Muscle layer of colon (tissue), 2 donors: ENCODE results near the gene MLST8.

Source experiments
- H3K27ac ChIP-seq: one replicate; pipeline ENCODE4 v1.7.0; 2013; ENCODE audit warnings: low read depth, mild to moderate bottlenecking, low read length, moderate library complexity
- H3K27me3 ChIP-seq, 2 donors: one replicate each; pipeline ENCODE4 v1.7.0; 2013; ENCODE audit warnings: low read length in 2 of 2, mild to moderate bottlenecking in 2 of 2; ENCODE audit not compliant: insufficient read depth in 2 of 2, control insufficient read depth in 1 of 2
- H3K36me3 ChIP-seq: one replicate; pipeline ENCODE4 v1.7.0; 2013; ENCODE audit warnings: mild to moderate bottlenecking, low read length; ENCODE audit not compliant: insufficient read depth
- H3K4me1 ChIP-seq: one replicate; pipeline ENCODE4 v1.7.0; 2013; ENCODE audit warnings: mild to moderate bottlenecking, low read length; ENCODE audit not compliant: insufficient read depth
- H3K4me3 ChIP-seq, 2 donors: one replicate each; pipeline ENCODE4 v1.7.0; 2013; ENCODE audit warnings: low read length in 2 of 2, low read depth in 1 of 2, mild to moderate bottlenecking in 1 of 2, moderate library complexity in 1 of 2
- H3K9ac ChIP-seq: one replicate; pipeline ENCODE4 v1.7.0; 2013; ENCODE audit warnings: low read length
- H3K9me3 ChIP-seq: one replicate; pipeline ENCODE4 v1.7.0; 2013; ENCODE audit warnings: mild to moderate bottlenecking, low read length
- donor health status: abdominal sarcoma.
- donor health status: Adenocarcinoma of cecum.

Gene MLST8

DNA sequence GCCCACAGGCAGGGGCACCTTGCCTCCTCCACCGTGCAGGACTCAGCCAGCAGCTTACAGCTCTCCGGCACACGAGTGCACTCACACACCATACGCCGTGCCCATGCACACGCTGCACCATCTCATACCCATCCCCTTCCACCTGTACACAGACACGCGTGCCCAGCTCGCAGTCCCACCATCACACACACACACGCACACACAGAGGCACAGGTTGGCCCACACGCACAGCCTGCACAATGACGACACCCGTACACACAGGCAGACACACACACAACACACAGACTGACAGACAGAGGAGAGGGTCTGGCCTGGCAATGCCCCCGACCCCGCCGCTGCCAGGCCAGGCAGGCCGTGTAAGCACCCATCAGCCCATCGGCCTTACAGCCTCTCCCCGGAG, 20.9 kb upstream of the MLST8 start:
- no peaks in the 10 kb centered on the region for H3K36me3 ChIP-seq
- H3K4me3 ChIP-seq = no peak overlapping the region
- no peaks in the 10 kb centered on the region for H3K9me3 ChIP-seq
- no peaks in the 10 kb centered on the region for H3K27me3 ChIP-seq
- no peak overlapping the region for H3K27ac ChIP-seq
- no peak overlapping the region for H3K9ac ChIP-seq
- no peaks in the 10 kb centered on the region for H3K4me1 ChIP-seq

GRCh38 chr16:2184962-2185361, 20.3 kb upstream of the MLST8 start:
- Histone ChIP-seq H3K27me3 (no peaks in the 10 kb centered on the region), H3K36me3 (no peaks in the 10 kb centered on the region), H3K9ac (no peak overlapping the region), H3K27ac (no peak overlapping the region), H3K4me1 (no peaks in the 10 kb centered on the region), H3K9me3 (no peaks in the 10 kb centered on the region), H3K4me3 (no peak overlapping the region)

DNA sequence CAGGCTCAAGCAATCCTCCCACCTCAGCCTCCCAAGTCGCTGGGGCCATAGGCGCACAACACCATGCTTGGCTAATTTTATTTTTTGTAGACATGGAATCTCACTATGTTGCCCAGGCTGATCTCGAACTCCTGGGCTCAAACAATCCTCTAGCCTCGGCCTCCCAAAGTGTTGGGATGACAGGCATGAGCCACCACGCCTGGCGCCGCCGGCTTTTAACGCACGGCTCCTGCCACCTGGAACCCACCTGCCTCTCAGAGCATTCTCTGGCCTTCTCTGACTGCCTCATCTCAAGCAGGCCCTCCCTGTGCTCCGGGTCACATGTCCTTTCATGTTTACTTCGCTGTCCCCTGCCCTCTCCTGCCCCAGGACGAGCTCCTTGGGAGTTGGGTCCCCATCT, 19.2 kb upstream of the MLST8 start:
- no peaks in the 10 kb centered on the region for H3K9me3 ChIP-seq
- H3K4me1 ChIP-seq = no peaks in the 10 kb centered on the region
- H3K27ac ChIP-seq = no peak overlapping the region
- H3K4me3 ChIP-seq = no peak overlapping the region
- no peaks in the 10 kb centered on the region for H3K27me3 ChIP-seq
- no peaks in the 10 kb centered on the region for H3K36me3 ChIP-seq
- H3K9ac ChIP-seq = no peak overlapping the region

DNA sequence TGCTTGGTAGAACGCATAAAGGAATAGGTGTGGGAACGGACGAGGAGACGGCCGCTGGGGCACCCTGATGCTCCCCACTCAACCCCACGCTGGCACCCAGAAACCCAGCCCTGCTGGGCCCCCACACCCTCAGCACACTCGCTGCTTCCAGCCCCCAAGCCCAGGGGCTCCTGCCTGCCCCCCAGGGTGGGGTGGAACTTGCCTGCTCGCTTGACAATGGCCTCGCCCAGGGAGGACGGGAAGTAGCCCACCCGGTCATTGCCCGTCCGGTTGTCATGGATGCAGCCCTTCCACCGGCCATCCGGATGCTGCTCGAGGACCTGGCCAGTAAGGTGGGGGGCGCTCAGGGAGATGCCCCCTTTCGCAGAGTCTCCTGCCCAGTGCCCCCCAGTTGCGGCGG, 18.7 kb upstream of the MLST8 start:
- H3K9me3 ChIP-seq = no peaks in the 10 kb centered on the region
- H3K4me3 ChIP-seq = no peak overlapping the region
- no peaks in the 10 kb centered on the region for H3K4me1 ChIP-seq
- H3K9ac ChIP-seq = no peak overlapping the region
- no peak overlapping the region for H3K27ac ChIP-seq
- no peaks in the 10 kb centered on the region for H3K36me3 ChIP-seq
- H3K27me3 ChIP-seq = no peaks in the 10 kb centered on the region

DNA sequence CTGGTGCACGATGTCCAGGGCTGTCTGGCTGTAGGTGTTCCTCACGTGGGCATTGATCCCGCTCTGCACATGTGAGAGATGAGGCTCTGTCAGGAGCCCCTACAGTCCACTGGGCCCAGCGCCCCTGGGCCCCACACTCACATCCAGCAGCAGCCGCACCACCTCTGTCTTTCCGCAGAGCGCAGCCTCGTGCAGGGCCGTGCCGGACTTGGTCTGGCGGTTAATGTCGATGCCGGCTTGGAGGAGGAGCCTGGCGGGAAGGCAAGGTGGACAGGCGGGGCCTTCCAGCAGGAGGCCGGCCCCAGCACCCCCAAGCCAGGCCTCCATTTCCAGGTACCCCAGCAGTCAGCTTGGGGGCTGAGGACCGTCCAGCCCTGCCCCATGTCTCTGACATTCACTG, 18.0 kb upstream of the MLST8 start:
- no peak overlapping the region for H3K4me3 ChIP-seq
- H3K4me1 ChIP-seq = no peaks in the 10 kb centered on the region
- H3K9ac ChIP-seq = no peak overlapping the region
- no peaks in the 10 kb centered on the region for H3K9me3 ChIP-seq
- no peaks in the 10 kb centered on the region for H3K27me3 ChIP-seq
- H3K36me3 ChIP-seq = no peaks in the 10 kb centered on the region
- H3K27ac ChIP-seq = no peak overlapping the region

GRCh38 chr16:2188395-2188794, 16.9 kb upstream of the MLST8 start:
- Histone ChIP-seq H3K4me1 (no peaks in the 10 kb centered on the region), H3K27ac (no peak overlapping the region), H3K9ac (no peak overlapping the region), H3K27me3 (peaks cover 0 to under 1% of the 10 kb centered on the region in 2 donors), H3K9me3 (no peaks in the 10 kb centered on the region), H3K4me3 (no peak overlapping the region), H3K36me3 (no peaks in the 10 kb centered on the region)

DNA sequence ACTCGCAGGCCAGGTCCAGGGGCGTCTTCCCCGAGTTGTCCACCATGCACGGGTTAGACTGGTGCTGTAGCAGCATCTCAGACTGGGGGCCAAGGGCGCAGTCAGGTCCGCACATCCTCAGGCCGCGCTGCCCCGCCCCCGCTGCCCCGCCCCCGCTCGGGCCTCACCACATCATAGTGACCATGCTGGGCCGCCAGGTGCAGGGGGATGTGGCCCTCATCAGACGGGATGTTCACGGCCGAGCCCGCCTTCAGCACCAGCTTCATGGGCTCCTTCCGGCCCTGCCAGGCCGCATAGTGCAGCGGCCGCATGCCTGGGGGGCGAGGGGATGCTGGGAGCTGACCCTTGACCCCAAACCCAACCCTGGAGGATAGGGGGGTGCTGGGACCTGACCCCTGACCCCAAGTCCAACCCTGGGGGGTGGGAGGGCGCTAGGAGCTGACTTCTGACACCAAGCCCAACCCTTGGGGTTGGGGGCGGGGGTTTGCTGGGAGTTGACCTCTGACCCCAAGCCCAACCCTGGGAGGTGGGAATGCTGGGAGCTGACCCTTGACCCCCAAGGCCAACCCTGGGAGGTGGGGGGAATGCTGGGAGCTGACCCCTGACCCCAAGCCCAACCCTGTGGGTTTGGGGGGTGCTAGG, 15.9 kb upstream of the MLST8 start:
- no peak overlapping the region for H3K27ac ChIP-seq
- H3K27me3 ChIP-seq = peaks cover 0 to 10% of the 10 kb centered on the region in 2 donors
- no peaks in the 10 kb centered on the region for H3K36me3 ChIP-seq
- no peak overlapping the region for H3K9ac ChIP-seq
- H3K4me3 ChIP-seq = no peak overlapping the region
- H3K9me3 ChIP-seq = no peaks in the 10 kb centered on the region
- H3K4me1 ChIP-seq = no peaks in the 10 kb centered on the region

GRCh38 chr16:2190002-2190658, 15.1 kb upstream of the MLST8 start:
- no peaks in the 10 kb centered on the region for H3K9me3 ChIP-seq
- H3K27me3 ChIP-seq = peaks cover 2 to 18% of the 10 kb centered on the region in 2 donors
- H3K4me1 ChIP-seq = no peaks in the 10 kb centered on the region
- no peak overlapping the region for H3K27ac ChIP-seq
- no peaks in the 10 kb centered on the region for H3K36me3 ChIP-seq
- H3K4me3 ChIP-seq = no peak overlapping the region
- no peak overlapping the region for H3K9ac ChIP-seq

DNA sequence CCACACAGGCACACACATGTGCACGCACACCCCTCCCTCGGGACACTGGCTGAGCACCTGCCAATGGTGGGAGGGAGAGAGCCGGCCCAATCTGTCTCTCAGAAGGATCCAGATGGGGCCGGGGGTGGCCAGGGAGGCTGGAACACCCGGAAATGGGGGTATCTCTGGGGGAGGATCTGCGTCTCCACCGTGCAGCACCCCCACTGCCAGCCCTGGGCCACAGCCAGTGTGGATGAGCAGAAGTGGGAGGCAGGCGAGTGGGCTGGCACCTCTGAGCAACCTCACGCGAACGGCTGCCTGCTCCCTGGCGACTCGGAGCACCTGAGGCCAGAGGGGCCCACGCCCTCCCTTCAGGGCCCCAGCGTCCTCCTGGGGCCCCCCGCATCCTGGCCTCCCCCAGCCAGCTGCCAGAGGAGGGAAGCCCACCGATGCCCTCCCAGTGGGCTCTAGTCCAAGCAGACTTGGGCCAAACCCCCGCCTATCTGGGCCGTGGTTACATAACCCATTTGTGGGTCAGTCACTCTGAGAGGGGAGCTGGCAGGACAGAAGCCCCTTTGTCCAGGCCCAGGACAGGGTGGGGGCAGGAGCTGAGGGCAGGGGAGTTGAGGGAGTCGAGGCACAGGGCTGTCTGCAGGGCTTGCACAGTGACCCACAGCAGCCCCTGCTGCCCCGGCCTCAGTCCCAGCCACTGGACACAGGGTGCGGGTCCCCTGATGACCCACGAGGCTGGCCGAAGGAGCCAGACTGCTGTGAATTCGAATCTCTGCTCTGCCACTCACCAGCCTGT, 14.4 kb upstream of the MLST8 start:
- no peak overlapping the region for H3K9ac ChIP-seq
- H3K4me1 ChIP-seq = peaks cover 5% of the 10 kb centered on the region
- H3K27me3 ChIP-seq = peaks cover 9 to 25% of the 10 kb centered on the region in 2 donors
- no peaks in the 10 kb centered on the region for H3K36me3 ChIP-seq
- no peak overlapping the region for H3K27ac ChIP-seq
- no peak overlapping the region for H3K4me3 ChIP-seq
- H3K9me3 ChIP-seq = no peaks in the 10 kb centered on the region

- H3K4me1 ChIP-seq = peaks cover 5% of the 10 kb centered on the region
- H3K27me3 ChIP-seq = peaks cover 10 to 27% of the 10 kb centered on the region in 2 donors
- H3K36me3 ChIP-seq = no peaks in the 10 kb centered on the region
- no peak overlapping the region for H3K27ac ChIP-seq
- H3K9ac ChIP-seq = no peak overlapping the region
- H3K4me3 ChIP-seq = no peak overlapping the region
- H3K9me3 ChIP-seq = no peaks in the 10 kb centered on the region
Observed at GRCh38 chr16:2191446-2191706, 13.9 kb upstream of the MLST8 start.

DNA sequence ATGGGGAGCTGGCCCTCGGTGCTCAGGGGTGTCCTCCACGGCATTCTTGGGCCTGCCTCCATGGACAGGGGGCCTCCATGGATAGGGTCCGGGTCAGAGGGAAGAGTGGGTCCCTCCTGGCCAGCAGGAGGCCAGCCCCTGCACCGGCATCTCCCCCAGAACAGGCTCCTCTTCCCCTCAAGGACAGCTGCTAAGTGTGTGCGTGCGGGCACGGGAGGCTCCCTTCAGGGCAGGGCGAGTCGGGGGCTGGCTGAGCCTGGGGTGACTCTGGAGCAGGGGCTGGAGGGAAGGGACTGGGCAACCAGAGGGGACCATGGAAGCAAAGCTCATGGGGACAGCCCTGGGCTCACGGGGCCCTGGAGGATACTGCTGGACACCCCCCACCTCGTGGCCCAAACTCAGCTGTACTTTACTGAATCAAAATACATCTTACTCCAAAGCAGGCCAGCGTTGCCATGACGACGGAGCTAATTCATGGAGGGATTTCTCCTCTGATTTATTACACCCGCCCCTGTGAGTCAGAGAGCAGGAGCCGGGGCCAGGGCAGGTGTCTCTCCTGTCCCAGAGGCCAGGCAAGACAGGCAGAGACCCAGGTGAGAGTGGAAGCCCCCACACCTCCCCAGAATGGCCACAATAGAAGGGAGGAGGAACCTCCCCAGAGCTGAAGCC, 11.0 kb upstream of the MLST8 start:
- Histone ChIP-seq H3K27me3 (peaks cover 15 to 42% of the 10 kb centered on the region in 2 donors), H3K36me3 (no peaks in the 10 kb centered on the region), H3K4me1 (peaks cover 5% of the 10 kb centered on the region), H3K27ac (no peak overlapping the region), H3K4me3 (no peak overlapping the region), H3K9me3 (no peaks in the 10 kb centered on the region), H3K9ac (no peak overlapping the region)
